ENCODE measurements around the gene FAM193A.
"Not testable (repeated sequence)": the region's sequence is repeated elsewhere in the genome, so short reads cannot be mapped to it uniquely, and the experiment has no call there.

The FAM193A gene

DNA sequence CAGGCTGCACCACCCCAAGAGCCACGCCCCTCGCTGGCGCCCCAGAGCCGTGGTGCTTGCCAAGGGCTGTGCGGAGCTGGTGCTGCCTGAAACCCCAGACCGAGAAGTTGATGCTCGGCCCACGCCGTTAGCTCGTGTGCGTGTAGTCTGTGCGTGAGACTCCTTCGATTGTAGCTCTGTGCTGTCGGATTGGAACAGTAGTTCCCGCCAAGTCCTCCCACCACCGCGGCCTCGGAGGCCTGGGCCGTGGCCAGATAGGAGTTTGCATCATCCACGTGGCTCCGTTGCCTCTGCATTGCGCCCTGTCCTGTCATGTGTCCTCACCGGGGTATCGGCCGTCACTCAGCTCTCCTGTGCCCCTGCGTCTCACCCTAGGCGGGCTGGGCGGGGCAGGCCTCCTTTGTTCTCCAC lies 195.5 kb downstream of the FAM193A start:
- peak; percentile 2 for DNase-seq (ENCODE audit: low spot score)

DNA sequence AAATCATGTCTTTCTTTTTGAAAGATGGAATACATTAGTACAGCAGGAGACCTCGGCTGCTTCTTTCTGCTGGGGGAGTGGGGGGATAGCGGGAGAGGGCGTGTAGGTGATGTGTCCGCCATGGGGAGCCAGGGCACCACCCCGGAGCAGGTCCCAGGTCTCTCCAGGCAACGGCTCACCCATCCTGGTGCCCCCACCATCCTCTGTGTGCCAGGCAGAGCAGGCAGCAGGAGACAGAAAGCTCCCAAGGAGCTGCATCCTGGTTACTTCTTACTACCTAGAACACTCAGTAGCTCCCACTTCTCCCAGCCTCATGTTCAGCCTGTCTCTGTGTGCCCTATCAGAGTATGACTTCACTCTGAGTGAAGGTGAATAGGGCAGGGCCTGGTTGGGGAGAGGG lies 196.1 kb downstream of the FAM193A start:
- peak; percentile 4 for DNase-seq (ENCODE audit: low spot score)

- peak; percentile 5 for DNase-seq (ENCODE audit: low spot score)
Measured at GRCh38 chr4:2733001-2733843, 196.8 kb downstream of the FAM193A start.

- peak; percentile 3 for DNase-seq (ENCODE audit: low spot score)
Measured at GRCh38 chr4:2733844-2734574, 197.6 kb downstream of the FAM193A start.

GRCh38 chr4:2734612-2735011 lies 198.2 kb downstream of the FAM193A start:
- no peak for DNase-seq (ENCODE audit: low spot score)

- DNase-seq (ENCODE audit: low spot score), result no peak
Measured at GRCh38 chr4:2735869-2736268, 199.4 kb downstream of the FAM193A start.

GRCh38 chr4:2738296-2738695 lies 201.8 kb downstream of the FAM193A start:
- not testable (repeated sequence) for DNase-seq (ENCODE audit: low spot score)

DNA sequence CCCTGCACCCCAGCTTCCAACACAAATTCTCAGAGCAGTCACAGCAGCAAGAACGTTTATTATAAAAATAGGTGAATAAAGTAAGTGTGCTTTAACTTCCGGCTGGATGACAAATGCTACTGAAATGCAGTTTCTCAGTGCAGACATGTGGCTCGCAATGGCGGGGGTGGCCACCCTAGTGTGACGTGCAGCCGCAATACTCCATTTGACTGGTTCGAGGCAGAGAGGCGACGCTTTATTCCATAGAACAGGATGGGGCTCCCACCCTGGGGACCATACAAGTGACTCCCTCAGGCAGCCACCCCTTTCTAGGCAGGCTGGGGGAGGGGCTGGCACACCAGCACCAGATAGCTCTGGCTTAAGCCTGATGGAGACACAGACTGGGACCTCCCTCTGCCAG lies 205.2 kb downstream of the FAM193A start:
- DNase-seq (ENCODE audit: low spot score), result peak; percentile 40

GRCh38 chr4:2742081-2742822 lies 205.8 kb downstream of the FAM193A start:
- peak; percentile 2 for DNase-seq (ENCODE audit: low spot score)

DNA sequence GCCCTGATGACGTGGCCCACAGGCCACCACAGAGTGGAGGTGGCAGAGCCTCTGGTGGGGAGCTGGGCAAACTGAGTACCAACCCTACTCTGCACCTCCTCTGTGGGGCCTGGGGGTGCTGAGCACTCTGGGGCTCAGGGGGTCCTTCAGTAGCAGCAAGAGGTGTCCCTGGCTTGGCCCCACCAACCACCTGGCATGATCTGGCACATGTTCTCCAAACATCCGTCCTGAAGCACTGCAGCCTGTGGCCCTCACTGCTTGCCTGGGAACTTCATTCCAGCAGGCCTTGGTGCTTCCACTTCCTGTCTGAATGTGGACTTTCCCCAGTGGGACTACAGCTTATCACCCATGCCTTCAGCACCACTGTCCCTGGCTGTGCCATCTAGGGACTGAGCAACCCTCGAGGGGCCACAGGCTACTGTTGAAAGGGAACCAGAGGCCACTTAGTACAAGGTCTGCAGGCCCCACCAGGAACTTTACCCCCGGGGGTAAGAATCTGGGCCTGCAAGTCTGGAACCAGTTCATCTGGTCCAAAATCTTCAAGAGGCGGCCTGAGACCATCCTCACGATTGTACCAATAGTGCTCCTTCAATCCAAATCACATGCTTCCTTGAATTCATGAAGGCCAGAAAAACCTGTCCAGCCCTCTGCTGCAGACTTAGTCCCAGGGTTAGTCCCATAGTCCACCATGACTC lies 206.5 kb downstream of the FAM193A start:
- DNase-seq (ENCODE audit: low spot score), result peak; percentile 5

- no peak for DNase-seq (ENCODE audit: low spot score)
Measured at GRCh38 chr4:2743518-2744445, 207.3 kb downstream of the FAM193A start.

GRCh38 chr4:2744576-2745270 lies 208.3 kb downstream of the FAM193A start:
- no peak for DNase-seq (ENCODE audit: low spot score)

- no peak for DNase-seq (ENCODE audit: low spot score)
Measured at GRCh38 chr4:2745516-2745915, 209.1 kb downstream of the FAM193A start.

DNA sequence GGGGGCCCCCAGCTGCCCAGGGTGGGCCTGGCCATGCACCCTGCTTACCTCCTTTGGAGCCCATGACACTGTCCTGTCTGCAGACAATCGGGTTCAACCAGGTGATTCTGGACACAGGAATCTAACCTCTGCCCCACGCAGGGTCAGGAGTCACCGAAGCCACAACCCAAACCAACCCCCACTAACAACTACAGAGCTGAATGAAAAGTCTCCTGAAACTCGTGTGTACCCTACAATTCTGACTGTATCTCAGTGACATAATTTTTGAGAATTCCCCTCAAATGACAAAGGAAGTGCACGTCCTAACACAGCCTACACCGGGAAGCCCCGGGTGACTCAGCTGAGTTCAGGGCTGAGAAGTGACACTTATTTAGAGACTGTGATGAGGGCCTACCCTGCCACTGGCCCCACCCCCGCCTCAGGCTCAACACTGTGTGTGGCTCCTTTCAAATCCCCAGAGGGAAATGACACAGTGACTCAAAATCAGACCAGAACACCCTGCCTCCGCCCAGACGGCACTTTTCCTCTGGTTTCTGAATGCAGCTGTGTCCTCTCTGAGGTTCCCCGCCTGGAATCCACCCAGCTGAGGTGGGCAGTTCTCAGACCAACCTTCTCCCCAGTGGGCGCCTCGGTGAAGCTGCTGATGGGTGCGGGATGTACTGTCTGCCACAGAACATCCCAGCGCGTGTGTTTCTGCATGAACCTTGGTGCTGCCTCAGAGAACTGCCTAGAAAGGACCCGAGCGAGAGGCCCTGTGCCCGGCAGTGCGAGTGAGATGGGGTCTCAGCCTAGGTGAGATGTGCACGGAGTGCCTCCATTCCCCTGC lies 209.7 kb downstream of the FAM193A start:
- peak; percentile 69 for DNase-seq (ENCODE audit: low spot score)

GRCh38 chr4:2746891-2747695 lies 210.6 kb downstream of the FAM193A start:
- DNase-seq (ENCODE audit: low spot score), result no peak

- no peak for DNase-seq (ENCODE audit: low spot score)
Measured at GRCh38 chr4:2750719-2751605, 214.5 kb downstream of the FAM193A start.

GRCh38 chr4:2753436-2753835 lies 217.0 kb downstream of the FAM193A start:
- DNase-seq (ENCODE audit: low spot score), result no peak
